ENCODE measurements around the gene MAGI1.

Gene MAGI1

DNA sequence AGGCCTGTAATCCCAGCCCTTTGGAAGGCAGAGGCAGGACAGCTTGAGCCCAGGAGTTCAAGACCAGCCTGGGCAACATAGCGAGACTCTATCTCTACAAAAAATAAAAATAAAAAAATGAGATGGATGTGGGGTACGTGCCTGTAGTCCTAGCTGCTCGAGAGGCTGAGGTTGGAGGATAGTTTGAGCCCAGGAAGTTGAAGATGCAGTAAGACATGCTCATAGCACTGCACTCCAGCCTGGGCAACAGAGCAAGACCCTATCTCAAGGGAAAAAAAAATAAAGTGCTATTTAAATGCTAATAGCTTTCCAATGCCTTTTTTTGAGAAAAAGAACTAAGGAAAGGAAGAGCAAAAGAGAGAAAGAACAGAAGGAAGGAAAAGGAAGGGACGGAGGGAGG, 94.5 kb downstream of the MAGI1 start:
- no peak for ATAC-seq
- TF ChIP-seq BACH2 (CRISPR knock-in tag; IDR thresholded peaks at IDR 0.05; ENCODE audit: borderline replicate concordance) (no peak), ZFP3 (CRISPR knock-in tag; IDR thresholded peaks at IDR 0.05) (no peak), ZNF8 (CRISPR knock-in tag; IDR thresholded peaks at IDR 0.05) (no peak), OSR1 (CRISPR knock-in tag; IDR thresholded peaks at IDR 0.05) (no peak), SNAI2 (CRISPR knock-in tag; IDR thresholded peaks at IDR 0.05) (no peak), ISL1 (CRISPR knock-in tag; IDR thresholded peaks at IDR 0.05) (no peak), PPARA (CRISPR knock-in tag; IDR thresholded peaks at IDR 0.05; ENCODE audit: borderline replicate concordance) (no peak), GLIS3 (CRISPR knock-in tag; IDR thresholded peaks at IDR 0.05) (no peak), ZNF70 (CRISPR knock-in tag; IDR thresholded peaks at IDR 0.05) (no peak), ESRRG (CRISPR knock-in tag; IDR thresholded peaks at IDR 0.05) (no peak), CSDC2 (CRISPR knock-in tag; IDR thresholded peaks at IDR 0.05) (no peak), TOX (CRISPR knock-in tag; IDR thresholded peaks at IDR 0.05; ENCODE audit: borderline replicate concordance) (no peak), ZFP30 (CRISPR knock-in tag; IDR thresholded peaks at IDR 0.05) (no peak), ARNTL (CRISPR knock-in tag; IDR thresholded peaks at IDR 0.05; ENCODE audit: borderline replicate concordance, low read depth) (no peak)
- TF ChIP-seq, protein P1, sequence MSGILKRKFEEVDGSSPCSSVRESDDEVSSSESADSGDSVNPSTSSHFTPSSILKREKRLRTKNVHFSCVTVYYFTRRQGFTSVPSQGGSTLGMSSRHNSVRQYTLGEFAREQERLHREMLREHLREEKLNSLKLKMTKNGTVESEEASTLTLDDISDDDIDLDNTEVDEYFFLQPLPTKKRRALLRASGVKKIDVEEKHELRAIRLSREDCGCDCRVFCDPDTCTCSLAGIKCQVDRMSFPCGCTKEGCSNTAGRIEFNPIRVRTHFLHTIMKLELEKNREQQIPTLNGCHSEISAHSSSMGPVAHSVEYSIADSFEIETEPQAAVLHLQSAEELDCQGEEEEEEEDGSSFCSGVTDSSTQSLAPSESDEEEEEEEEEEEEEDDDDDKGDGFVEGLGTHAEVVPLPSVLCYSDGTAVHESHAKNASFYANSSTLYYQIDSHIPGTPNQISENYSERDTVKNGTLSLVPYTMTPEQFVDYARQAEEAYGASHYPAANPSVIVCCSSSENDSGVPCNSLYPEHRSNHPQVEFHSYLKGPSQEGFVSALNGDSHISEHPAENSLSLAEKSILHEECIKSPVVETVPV (CRISPR knock-in tag; IDR thresholded peaks at IDR 0.05): no peak
- TF ChIP-seq, protein P2, sequence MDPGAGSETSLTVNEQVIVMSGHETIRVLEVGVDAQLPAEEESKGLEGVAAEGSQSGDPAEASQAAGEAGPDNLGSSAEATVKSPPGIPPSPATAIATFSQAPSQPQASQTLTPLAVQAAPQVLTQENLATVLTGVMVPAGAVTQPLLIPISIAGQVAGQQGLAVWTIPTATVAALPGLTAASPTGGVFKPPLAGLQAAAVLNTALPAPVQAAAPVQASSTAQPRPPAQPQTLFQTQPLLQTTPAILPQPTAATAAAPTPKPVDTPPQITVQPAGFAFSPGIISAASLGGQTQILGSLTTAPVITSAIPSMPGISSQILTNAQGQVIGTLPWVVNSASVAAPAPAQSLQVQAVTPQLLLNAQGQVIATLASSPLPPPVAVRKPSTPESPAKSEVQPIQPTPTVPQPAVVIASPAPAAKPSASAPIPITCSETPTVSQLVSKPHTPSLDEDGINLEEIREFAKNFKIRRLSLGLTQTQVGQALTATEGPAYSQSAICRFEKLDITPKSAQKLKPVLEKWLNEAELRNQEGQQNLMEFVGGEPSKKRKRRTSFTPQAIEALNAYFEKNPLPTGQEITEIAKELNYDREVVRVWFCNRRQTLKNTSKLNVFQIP (CRISPR knock-in tag; IDR thresholded peaks at IDR 0.05; ENCODE audit: borderline replicate concordance, low read depth): no peak
- TF ChIP-seq, protein P3, sequence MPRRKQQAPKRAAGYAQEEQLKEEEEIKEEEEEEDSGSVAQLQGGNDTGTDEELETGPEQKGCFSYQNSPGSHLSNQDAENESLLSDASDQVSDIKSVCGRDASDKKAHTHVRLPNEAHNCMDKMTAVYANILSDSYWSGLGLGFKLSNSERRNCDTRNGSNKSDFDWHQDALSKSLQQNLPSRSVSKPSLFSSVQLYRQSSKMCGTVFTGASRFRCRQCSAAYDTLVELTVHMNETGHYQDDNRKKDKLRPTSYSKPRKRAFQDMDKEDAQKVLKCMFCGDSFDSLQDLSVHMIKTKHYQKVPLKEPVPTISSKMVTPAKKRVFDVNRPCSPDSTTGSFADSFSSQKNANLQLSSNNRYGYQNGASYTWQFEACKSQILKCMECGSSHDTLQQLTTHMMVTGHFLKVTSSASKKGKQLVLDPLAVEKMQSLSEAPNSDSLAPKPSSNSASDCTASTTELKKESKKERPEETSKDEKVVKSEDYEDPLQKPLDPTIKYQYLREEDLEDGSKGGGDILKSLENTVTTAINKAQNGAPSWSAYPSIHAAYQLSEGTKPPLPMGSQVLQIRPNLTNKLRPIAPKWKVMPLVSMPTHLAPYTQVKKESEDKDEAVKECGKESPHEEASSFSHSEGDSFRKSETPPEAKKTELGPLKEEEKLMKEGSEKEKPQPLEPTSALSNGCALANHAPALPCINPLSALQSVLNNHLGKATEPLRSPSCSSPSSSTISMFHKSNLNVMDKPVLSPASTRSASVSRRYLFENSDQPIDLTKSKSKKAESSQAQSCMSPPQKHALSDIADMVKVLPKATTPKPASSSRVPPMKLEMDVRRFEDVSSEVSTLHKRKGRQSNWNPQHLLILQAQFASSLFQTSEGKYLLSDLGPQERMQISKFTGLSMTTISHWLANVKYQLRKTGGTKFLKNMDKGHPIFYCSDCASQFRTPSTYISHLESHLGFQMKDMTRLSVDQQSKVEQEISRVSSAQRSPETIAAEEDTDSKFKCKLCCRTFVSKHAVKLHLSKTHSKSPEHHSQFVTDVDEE (CRISPR knock-in tag; IDR thresholded peaks at IDR 0.05): no peak
- TF ChIP-seq, protein P4, sequence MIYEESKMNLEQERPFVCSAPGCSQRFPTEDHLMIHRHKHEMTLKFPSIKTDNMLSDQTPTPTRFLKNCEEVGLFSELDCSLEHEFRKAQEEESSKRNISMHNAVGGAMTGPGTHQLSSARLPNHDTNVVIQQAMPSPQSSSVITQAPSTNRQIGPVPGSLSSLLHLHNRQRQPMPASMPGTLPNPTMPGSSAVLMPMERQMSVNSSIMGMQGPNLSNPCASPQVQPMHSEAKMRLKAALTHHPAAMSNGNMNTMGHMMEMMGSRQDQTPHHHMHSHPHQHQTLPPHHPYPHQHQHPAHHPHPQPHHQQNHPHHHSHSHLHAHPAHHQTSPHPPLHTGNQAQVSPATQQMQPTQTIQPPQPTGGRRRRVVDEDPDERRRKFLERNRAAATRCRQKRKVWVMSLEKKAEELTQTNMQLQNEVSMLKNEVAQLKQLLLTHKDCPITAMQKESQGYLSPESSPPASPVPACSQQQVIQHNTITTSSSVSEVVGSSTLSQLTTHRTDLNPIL (CRISPR knock-in tag; IDR thresholded peaks at IDR 0.05; ENCODE audit: low read depth): no peak

DNA sequence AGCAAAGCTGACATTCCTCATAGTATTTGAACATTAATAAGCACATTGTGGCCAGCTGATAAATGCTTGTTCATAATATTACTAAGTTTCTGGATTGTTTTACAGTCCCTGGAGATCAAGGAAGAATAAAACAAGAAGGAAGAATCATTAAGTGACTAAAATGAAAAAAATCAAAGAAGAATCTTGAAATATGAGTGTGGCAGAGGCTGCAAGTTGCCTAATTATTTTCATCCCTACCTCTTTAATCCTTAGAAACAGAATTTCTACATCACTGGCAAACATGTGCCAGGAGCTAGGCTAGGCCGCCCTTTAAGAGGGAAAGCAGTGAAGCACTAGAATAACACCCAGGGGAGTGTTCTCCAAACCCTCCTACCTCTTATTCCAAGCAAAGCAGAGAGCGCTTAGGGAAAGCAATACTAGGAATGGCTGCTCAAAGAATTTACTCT, 98.9 kb downstream of the MAGI1 start:
- TF ChIP-seq ZFP3 (CRISPR knock-in tag; IDR thresholded peaks at IDR 0.05) (no peak), PPARA (CRISPR knock-in tag; IDR thresholded peaks at IDR 0.05; ENCODE audit: borderline replicate concordance) (no peak), OSR1 (CRISPR knock-in tag; IDR thresholded peaks at IDR 0.05) (no peak), ISL1 (CRISPR knock-in tag; IDR thresholded peaks at IDR 0.05) (no peak)
- TF ChIP-seq, protein P4 (CRISPR knock-in tag; IDR thresholded peaks at IDR 0.05; ENCODE audit: low read depth): no peak
- ATAC-seq: peak; percentile 33; the same call in 2 of the 3 replicates

DNA sequence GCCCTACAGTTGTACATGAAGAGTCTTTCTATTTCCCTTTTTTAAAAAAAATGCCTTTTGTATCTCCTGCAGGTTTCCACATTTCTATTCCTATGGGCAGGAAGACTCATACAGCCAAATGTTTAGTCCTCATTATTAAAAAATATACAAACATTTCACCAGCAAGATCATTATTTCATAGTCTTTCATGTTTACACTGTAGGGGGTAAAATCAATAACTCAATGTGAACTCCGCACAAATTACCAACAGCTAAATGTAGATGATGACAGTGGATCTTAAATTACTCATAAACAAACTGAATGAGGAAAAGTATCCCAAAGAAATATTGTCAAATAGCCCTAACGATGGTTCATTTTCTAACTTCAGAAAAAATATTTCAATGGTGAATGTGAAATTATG, 99.5 kb downstream of the MAGI1 start:
- ATAC-seq: no peak
- no peak for TF ChIP-seq ZNF565 (CRISPR knock-in tag; conservative IDR thresholded peaks at IDR 0.05; ENCODE audit: low read depth)
- TF ChIP-seq BACH2 (CRISPR knock-in tag; IDR thresholded peaks at IDR 0.05; ENCODE audit: borderline replicate concordance): no peak
- TF ChIP-seq SNAI2 (CRISPR knock-in tag; IDR thresholded peaks at IDR 0.05): no peak
- no peak for TF ChIP-seq GLIS3 (CRISPR knock-in tag; IDR thresholded peaks at IDR 0.05)
- TF ChIP-seq ISL1 (CRISPR knock-in tag; IDR thresholded peaks at IDR 0.05): no peak
- TF ChIP-seq, protein P1 (CRISPR knock-in tag; IDR thresholded peaks at IDR 0.05): no peak
- no peak for TF ChIP-seq ZNF70 (CRISPR knock-in tag; IDR thresholded peaks at IDR 0.05)
